Measurements from ENCODE around the gene EFCAB13. TPM values are rescaled to one million over a fixed set of nuclear protein-coding genes. Genes with fewer than 3 reads are reported as not detected.

Gene EFCAB13
- total RNA-seq, 4 donors from 2014 or later, result 1.2 to 4.5 (median 2.8) TPM

- intact Hi-C loops (cut with DNase I; ENCODE audit: low total_unique reads), result no loop called here
- WGBS, 2 donors, result 35 to 42% methylated on average over 5 to 6 of the region's 6 CpGs
- no peak for TF ChIP-seq POLR2A (IDR thresholded peaks at IDR 0.05)
- TF ChIP-seq, protein P1, sequence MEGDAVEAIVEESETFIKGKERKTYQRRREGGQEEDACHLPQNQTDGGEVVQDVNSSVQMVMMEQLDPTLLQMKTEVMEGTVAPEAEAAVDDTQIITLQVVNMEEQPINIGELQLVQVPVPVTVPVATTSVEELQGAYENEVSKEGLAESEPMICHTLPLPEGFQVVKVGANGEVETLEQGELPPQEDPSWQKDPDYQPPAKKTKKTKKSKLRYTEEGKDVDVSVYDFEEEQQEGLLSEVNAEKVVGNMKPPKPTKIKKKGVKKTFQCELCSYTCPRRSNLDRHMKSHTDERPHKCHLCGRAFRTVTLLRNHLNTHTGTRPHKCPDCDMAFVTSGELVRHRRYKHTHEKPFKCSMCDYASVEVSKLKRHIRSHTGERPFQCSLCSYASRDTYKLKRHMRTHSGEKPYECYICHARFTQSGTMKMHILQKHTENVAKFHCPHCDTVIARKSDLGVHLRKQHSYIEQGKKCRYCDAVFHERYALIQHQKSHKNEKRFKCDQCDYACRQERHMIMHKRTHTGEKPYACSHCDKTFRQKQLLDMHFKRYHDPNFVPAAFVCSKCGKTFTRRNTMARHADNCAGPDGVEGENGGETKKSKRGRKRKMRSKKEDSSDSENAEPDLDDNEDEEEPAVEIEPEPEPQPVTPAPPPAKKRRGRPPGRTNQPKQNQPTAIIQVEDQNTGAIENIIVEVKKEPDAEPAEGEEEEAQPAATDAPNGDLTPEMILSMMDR (IDR thresholded peaks at IDR 0.05), result no peak
- H3K4me3 ChIP-seq (ENCODE audit: low read depth, poor library complexity, severe bottlenecking), result no peak overlapping the region
- DNase-seq (ENCODE audit: low spot score in 2 of 2), result no peak
Observed at GRCh38 chr17:47295874-47296255, 27.9 kb upstream of the EFCAB13 start.

DNA sequence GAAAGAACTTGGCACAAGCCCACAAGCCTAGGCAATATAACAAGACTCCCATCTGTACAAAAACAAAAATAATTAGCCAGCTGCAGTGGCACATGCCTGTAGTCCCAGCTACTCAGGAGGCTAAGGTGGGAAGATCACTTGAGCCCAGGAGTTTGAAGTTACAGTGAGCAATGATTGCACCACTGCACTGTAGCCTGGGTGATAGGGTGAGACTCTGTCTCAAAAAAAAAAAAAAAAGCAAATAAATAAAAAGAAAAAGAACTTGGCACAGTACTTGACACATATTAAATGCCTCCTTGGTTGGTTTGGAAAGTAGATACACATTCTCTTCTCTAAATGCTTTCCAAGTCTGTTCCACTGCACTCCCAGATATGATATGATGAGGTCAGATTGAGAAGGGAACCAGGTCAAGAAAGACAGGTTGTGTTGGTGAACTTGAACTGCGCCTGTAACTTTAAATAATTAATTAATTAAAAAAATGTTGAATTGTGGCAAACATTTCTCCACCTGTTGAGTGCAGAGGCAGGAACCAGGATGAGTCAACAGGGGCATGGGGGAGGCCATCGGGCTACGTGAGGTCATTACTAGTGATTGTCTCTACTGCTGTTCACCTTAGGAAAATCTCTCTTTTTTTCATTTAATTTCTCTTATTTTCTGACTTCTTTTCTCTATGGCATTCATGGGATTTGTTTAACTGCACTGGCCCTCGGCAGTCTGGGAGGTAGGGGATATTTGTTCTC lies 25.9 kb upstream of the EFCAB13 start:
- WGBS, 2 donors, result 86 to 92% methylated on average over 4 of the region's 4 CpGs
- no peak overlapping the region for H3K4me3 ChIP-seq (ENCODE audit: low read depth, poor library complexity, severe bottlenecking)
- DNase-seq (ENCODE audit: low spot score in 2 of 2), result no peak
- intact Hi-C loops (cut with DNase I; ENCODE audit: low total_unique reads), result no loop called here
- TF ChIP-seq, protein P1 (IDR thresholded peaks at IDR 0.05), result no peak
- TF ChIP-seq POLR2A (IDR thresholded peaks at IDR 0.05), result no peak

- no peak overlapping the region for H3K4me3 ChIP-seq (ENCODE audit: low read depth, poor library complexity, severe bottlenecking)
- WGBS, 2 donors, result 89 to 100% methylated on average over 6 of the region's 6 CpGs
- TF ChIP-seq, protein P1 (IDR thresholded peaks at IDR 0.05), result no peak
- TF ChIP-seq POLR2A (IDR thresholded peaks at IDR 0.05), result no peak
- intact Hi-C loops (cut with DNase I; ENCODE audit: low total_unique reads), result no loop called here
- no peak for DNase-seq (ENCODE audit: low spot score in 2 of 2)
Observed at GRCh38 chr17:47298712-47299111, 25.0 kb upstream of the EFCAB13 start.

GRCh38 chr17:47299239-47299910 lies 24.4 kb upstream of the EFCAB13 start:
- TF ChIP-seq POLR2A (IDR thresholded peaks at IDR 0.05), result no peak
- TF ChIP-seq, protein P1 (IDR thresholded peaks at IDR 0.05), result no peak

GRCh38 chr17:47300718-47301117 lies 23.0 kb upstream of the EFCAB13 start:
- 85 to 97% methylated on average over 1 of the region's 1 CpG for WGBS, 2 donors
- no peak for TF ChIP-seq POLR2A (IDR thresholded peaks at IDR 0.05)
- TF ChIP-seq, protein P1 (IDR thresholded peaks at IDR 0.05), result no peak
- no peak for DNase-seq (ENCODE audit: low spot score in 2 of 2)
- intact Hi-C loops (cut with DNase I; ENCODE audit: low total_unique reads), result no loop called here
- H3K4me3 ChIP-seq (ENCODE audit: low read depth, poor library complexity, severe bottlenecking), result no peak overlapping the region

More at GRCh38 chr17:47299239-47299910, 24.4 kb upstream of the EFCAB13 start:
- H3K4me3 ChIP-seq (ENCODE audit: low read depth, poor library complexity, severe bottlenecking), result no peak overlapping the region
- DNase-seq (ENCODE audit: low spot score in 2 of 2), result no peak
- WGBS, 2 donors, result 71 to 73% methylated on average over 7 of the region's 13 CpGs
- intact Hi-C loops (cut with DNase I; ENCODE audit: low total_unique reads), result no loop called here
